GM23338 (cell line): Measurements from ENCODE around the gene MPPE1. TPM values are rescaled to one million over a fixed set of nuclear protein-coding genes. Genes with fewer than 3 reads are reported as not detected.
"Not testable (repeated sequence)": the region's sequence is repeated elsewhere in the genome, so short reads cannot be mapped to it uniquely, and the experiment has no call there.

ENCODE experiments used
- ATAC-seq: fragments of 200-7000 bp; cut with Tn5 transposase; 3 replicates; pipeline ENCODE4 v1.9.1; 2020
- DNase-seq: peaks from one replicate; pipeline ENCODE4 v3.0.0-alpha.2; 2015; ENCODE audit warnings: low spot score
- H2AFZ ChIP-seq: fragments of 200-600 bp; sonication (generic); 2 replicates; pipeline ENCODE4 v1.8.0; 2016; ENCODE audit warnings: antibody characterized with exemption, mild to moderate bottlenecking, moderate library complexity
- H3F3A ChIP-seq: fragments of 200-600 bp; sonication (generic); replicated peaks from 2 replicates; pipeline ENCODE4 v1.8.0; 2017; ENCODE audit warnings: antibody characterized with exemption, mixed run types, low read depth
- H3K27ac ChIP-seq: fragments of 200-600 bp; sonication (generic); 2 replicates; pipeline ENCODE4 v1.6.1; 2016; ENCODE audit warnings: low read depth
- H3K27me3 ChIP-seq: fragments of 200-600 bp; sonication (generic); 2 replicates; pipeline ENCODE4 v1.8.0; 2016; ENCODE audit warnings: mild to moderate bottlenecking, mixed run types, moderate library complexity; ENCODE audit not compliant: insufficient read depth
- H3K36me3 ChIP-seq: fragments of 200-600 bp; sonication (generic); 2 replicates; pipeline ENCODE4 v1.8.0; 2016; ENCODE audit warnings: mild to moderate bottlenecking; ENCODE audit not compliant: insufficient read depth
- H3K4me1 ChIP-seq: fragments of 200-600 bp; sonication (generic); 2 replicates; pipeline ENCODE4 v1.8.0; 2016; ENCODE audit warnings: mild to moderate bottlenecking, moderate library complexity; ENCODE audit not compliant: insufficient read depth
- H3K4me2 ChIP-seq: fragments of 200-600 bp; sonication (generic); 2 replicates; pipeline ENCODE4 v1.7.1; 2017; ENCODE audit warnings: mixed run types
- H3K4me3 ChIP-seq: fragments of 200-600 bp; sonication (generic); 2 replicates; pipeline ENCODE4 v1.6.1; 2016; ENCODE audit warnings: mixed run types
- H3K79me2 ChIP-seq: fragments of 200-600 bp; sonication (generic); replicated peaks from 2 replicates; pipeline ENCODE4 v1.8.0; 2017; ENCODE audit warnings: mild to moderate bottlenecking; ENCODE audit not compliant: insufficient read depth
- H3K9me2 ChIP-seq: fragments of 200-600 bp; sonication (generic); 2 replicates; pipeline ENCODE4 v1.8.0; 2017; ENCODE audit not compliant: insufficient read depth
- H4K20me1 ChIP-seq: fragments of 200-600 bp; sonication (generic); replicated peaks from 2 replicates; pipeline ENCODE4 v1.8.0; 2017; ENCODE audit warnings: mild to moderate bottlenecking; ENCODE audit not compliant: insufficient read depth
- H3K27ac Mint-ChIP-seq: 2 replicates; pipeline ENCODE4 v1.8.0; 2020; ENCODE audit warnings: inconsistent platforms, mild to moderate bottlenecking, moderate library complexity, mixed read lengths
- H3K27me3 Mint-ChIP-seq: 3 replicates; pipeline ENCODE4 v1.8.0; 2022; ENCODE audit warnings: low read depth, mild to moderate bottlenecking, moderate library complexity, mixed read lengths, inconsistent platforms; ENCODE audit not compliant: insufficient read depth, poor library complexity
- H3K36me3 Mint-ChIP-seq: 3 replicates; pipeline ENCODE4 v1.8.0; 2021; ENCODE audit warnings: low read depth, mild to moderate bottlenecking, inconsistent platforms, moderate library complexity, mixed read lengths
- H3K4me1 Mint-ChIP-seq: 3 replicates; pipeline ENCODE4 v1.8.0; 2020; ENCODE audit warnings: mild to moderate bottlenecking, inconsistent platforms, mixed read lengths
- H3K4me3 Mint-ChIP-seq: 3 replicates; pipeline ENCODE4 v1.8.0; 2021; ENCODE audit warnings: moderate library complexity, mild to moderate bottlenecking, inconsistent platforms, mixed read lengths
- H3K9me3 Mint-ChIP-seq: 3 replicates; pipeline ENCODE4 v1.8.0; 2020; ENCODE audit warnings: moderate library complexity, mild to moderate bottlenecking, inconsistent platforms, mixed read lengths
- CREB1 ChIP-seq: fragments of 250-450 bp; sonication (Bioruptor Pico); IDR thresholded peaks from 2 replicates; pipeline ENCODE4 v1.5.0; 2020; ENCODE audit warnings: low read depth, mild to moderate bottlenecking, moderate library complexity
- EZH2phosphoT487 ChIP-seq: fragments of 200-600 bp; sonication (generic); IDR thresholded peaks from one replicate; pipeline ENCODE4 v1.8.1; 2018; ENCODE audit warnings: antibody characterized with exemption; ENCODE audit not compliant: unreplicated experiment
- JUNB ChIP-seq: IDR thresholded peaks from one replicate; pipeline ENCODE4 v1.6.1; 2016; ENCODE audit warnings: antibody characterized with exemption; ENCODE audit not compliant: unreplicated experiment
- NANOG ChIP-seq: IDR thresholded peaks from 2 replicates; pipeline ENCODE4 v1.6.1; 2016; ENCODE audit warnings: antibody characterized with exemption, borderline replicate concordance
- POLR2AphosphoS5 ChIP-seq: IDR thresholded peaks from 2 replicates; pipeline ENCODE4 v1.6.1; 2016; ENCODE audit warnings: antibody characterized with exemption, low read depth
- STAT1 ChIP-seq: IDR thresholded peaks from one replicate; pipeline ENCODE4 v1.6.1; 2016; ENCODE audit warnings: antibody characterized with exemption; ENCODE audit not compliant: unreplicated experiment
- ZNF331 ChIP-seq: fragments of 250-450 bp; sonication (Bioruptor Pico); IDR thresholded peaks from 2 replicates; pipeline ENCODE4 v1.5.0; 2020; ENCODE audit warnings: low read depth, mild to moderate bottlenecking, moderate library complexity
- polyA plus RNA-seq: library from polyadenylated mRNA; unstranded; fragments of >200 nt; fragmentation: Nextera tagmentation; extraction: Ambion mirVana; gene quantifications from 2 replicates; pipeline ENCODE4 v1.2.1, GENCODE V29; 2016
- total RNA-seq: library from RNA; depleted of rRNA; stranded (reverse); fragments of >200 nt; shearing (Covaris generic); gene quantifications from 2 replicates; pipeline ENCODE4 v1.2.3, GENCODE V29; 2014
- TF ChIP-seq, protein P1 (sequence below): fragments of 250-450 bp; sonication (Bioruptor Pico); IDR thresholded peaks from 2 replicates; pipeline ENCODE4 v1.5.0; 2020; ENCODE audit warnings: mild to moderate bottlenecking, moderate library complexity
- TF ChIP-seq, protein P2 (sequence below), 2 experiments: fragments of 200-600 bp in 1 of 2; sonication (generic) in 1 of 2; conservative IDR thresholded peaks; 2 replicates each; pipeline versions ENCODE4 v1.5.1 to v1.6.1; 2016 to 2017; ENCODE audit warnings: antibody characterized with exemption in 2 of 2, low read depth in 2 of 2, mild to moderate bottlenecking in 2 of 2, moderate library complexity in 1 of 2
- TF ChIP-seq, protein P3 (sequence below): IDR thresholded peaks from one replicate; pipeline ENCODE4 v1.6.1; 2018; ENCODE audit warnings: antibody characterized with exemption; ENCODE audit not compliant: unreplicated experiment

The MPPE1 gene
- total and polyA plus RNA-seq, 2 experiments from 2014 or later: 18.8 to 24.6 TPM

DNA sequence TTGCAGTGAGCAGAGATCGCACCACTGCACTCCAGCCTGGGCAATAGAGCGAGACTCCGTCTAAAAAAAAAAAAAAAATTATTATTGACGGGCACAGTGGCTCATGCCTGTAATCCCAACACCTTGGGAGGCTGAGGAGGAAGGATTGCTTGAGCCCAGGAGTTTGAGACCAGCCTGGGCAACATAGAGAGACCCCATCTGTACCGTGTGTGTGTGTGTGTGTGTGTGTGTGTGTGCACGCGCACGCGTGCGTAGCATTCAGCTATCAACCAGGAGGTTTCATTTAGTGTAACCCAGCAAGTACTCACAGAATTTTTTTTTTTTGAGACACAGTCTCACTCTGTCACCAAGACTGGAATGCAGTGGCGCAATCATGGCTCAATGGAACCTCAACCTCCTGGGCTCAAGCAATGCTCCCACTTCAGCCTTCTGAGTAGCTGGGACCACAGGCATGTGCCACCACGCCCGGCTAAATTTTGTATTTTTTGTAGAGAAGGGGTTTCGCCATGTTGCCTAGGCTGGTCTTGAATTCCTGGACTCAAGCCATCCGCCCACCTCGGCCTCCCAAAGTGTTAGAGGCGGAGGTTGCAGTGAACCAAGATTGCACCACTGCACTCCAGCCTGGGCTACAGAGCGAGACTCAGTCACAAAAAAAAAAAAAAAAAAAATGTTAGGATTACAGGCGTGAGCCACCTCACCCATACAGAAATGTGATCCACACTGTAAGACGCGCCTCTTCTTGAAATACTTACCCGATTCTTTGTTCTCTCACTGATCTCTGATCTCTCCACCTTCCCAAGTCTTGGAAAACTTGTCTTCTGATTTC, 37.9 kb upstream of the MPPE1 start:
- peaks cover 22% of the 10 kb centered on the region for H3K4me1 ChIP-seq
- not testable (repeated sequence) for H3K79me2 ChIP-seq, H3K27me3 Mint-ChIP-seq, DNase-seq, H4K20me1 ChIP-seq, H3K36me3 Mint-ChIP-seq, H3K9me2 ChIP-seq, H3K36me3 ChIP-seq, H3K9me3 Mint-ChIP-seq, H3F3A ChIP-seq, ATAC-seq, H3K27ac Mint-ChIP-seq, H3K27me3 ChIP-seq, H3K27ac ChIP-seq
- peak overlapping the region; percentile 94 for H3K4me2 ChIP-seq
- H2AFZ ChIP-seq: peak overlapping the region; percentile 70; the same call in 1 of the 2 replicates
- H3K4me3 ChIP-seq: peak overlapping the region; percentile 83; the same call in 1 of the 2 replicates
- Mint-ChIP-seq H3K4me1 (peaks cover 22% of the 10 kb centered on the region), H3K4me3 (peak overlapping the region; percentile 22; the same call in 1 of the 3 replicates)

DNA sequence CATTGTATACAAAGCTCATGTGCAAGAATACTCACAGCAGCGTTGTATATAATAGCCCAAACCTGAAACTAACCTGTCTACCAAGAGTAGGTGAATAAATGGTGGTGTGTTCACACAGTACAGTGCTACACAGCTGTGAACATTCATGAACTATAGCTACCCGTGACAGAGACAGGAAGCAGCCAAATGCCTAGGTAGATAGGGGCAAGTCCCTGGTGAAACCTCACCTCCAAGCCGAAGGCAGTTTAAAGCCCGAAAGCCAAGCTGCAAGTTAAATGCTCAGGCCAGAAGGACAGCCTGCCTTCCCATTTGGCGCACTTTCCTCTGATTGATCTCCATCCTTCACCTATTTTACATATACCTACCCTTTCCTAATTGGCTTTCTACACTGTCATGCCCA, 36.7 kb upstream of the MPPE1 start:
- Histone ChIP-seq H3K36me3 (no peaks in the 10 kb centered on the region), H3K4me3 (no peak overlapping the region), H3K79me2 (no peaks in the 10 kb centered on the region), H3K27ac (no peak overlapping the region), H3K27me3 (no peaks in the 10 kb centered on the region), H3K4me1 (peaks cover 15% of the 10 kb centered on the region), H2AFZ (no peak overlapping the region), H3K4me2 (no peak overlapping the region), H3F3A (no peaks in the 10 kb centered on the region), H3K9me2 (no peaks in the 10 kb centered on the region), H4K20me1 (no peaks in the 10 kb centered on the region)
- Mint-ChIP-seq H3K4me1 (peaks cover 17% of the 10 kb centered on the region), H3K27me3 (peaks cover 9% of the 10 kb centered on the region), H3K27ac (no peak overlapping the region), H3K36me3 (peaks cover 4% of the 10 kb centered on the region; the same call in 1 of the 3 replicates), H3K9me3 (peaks cover 3% of the 10 kb centered on the region; the same call in 2 of the 3 replicates), H3K4me3 (no peak overlapping the region)
- ATAC-seq: no peak
- no peak for DNase-seq
- TF ChIP-seq CREB1 (CRISPR knock-in tag): no peak
- TF ChIP-seq, protein P1, sequence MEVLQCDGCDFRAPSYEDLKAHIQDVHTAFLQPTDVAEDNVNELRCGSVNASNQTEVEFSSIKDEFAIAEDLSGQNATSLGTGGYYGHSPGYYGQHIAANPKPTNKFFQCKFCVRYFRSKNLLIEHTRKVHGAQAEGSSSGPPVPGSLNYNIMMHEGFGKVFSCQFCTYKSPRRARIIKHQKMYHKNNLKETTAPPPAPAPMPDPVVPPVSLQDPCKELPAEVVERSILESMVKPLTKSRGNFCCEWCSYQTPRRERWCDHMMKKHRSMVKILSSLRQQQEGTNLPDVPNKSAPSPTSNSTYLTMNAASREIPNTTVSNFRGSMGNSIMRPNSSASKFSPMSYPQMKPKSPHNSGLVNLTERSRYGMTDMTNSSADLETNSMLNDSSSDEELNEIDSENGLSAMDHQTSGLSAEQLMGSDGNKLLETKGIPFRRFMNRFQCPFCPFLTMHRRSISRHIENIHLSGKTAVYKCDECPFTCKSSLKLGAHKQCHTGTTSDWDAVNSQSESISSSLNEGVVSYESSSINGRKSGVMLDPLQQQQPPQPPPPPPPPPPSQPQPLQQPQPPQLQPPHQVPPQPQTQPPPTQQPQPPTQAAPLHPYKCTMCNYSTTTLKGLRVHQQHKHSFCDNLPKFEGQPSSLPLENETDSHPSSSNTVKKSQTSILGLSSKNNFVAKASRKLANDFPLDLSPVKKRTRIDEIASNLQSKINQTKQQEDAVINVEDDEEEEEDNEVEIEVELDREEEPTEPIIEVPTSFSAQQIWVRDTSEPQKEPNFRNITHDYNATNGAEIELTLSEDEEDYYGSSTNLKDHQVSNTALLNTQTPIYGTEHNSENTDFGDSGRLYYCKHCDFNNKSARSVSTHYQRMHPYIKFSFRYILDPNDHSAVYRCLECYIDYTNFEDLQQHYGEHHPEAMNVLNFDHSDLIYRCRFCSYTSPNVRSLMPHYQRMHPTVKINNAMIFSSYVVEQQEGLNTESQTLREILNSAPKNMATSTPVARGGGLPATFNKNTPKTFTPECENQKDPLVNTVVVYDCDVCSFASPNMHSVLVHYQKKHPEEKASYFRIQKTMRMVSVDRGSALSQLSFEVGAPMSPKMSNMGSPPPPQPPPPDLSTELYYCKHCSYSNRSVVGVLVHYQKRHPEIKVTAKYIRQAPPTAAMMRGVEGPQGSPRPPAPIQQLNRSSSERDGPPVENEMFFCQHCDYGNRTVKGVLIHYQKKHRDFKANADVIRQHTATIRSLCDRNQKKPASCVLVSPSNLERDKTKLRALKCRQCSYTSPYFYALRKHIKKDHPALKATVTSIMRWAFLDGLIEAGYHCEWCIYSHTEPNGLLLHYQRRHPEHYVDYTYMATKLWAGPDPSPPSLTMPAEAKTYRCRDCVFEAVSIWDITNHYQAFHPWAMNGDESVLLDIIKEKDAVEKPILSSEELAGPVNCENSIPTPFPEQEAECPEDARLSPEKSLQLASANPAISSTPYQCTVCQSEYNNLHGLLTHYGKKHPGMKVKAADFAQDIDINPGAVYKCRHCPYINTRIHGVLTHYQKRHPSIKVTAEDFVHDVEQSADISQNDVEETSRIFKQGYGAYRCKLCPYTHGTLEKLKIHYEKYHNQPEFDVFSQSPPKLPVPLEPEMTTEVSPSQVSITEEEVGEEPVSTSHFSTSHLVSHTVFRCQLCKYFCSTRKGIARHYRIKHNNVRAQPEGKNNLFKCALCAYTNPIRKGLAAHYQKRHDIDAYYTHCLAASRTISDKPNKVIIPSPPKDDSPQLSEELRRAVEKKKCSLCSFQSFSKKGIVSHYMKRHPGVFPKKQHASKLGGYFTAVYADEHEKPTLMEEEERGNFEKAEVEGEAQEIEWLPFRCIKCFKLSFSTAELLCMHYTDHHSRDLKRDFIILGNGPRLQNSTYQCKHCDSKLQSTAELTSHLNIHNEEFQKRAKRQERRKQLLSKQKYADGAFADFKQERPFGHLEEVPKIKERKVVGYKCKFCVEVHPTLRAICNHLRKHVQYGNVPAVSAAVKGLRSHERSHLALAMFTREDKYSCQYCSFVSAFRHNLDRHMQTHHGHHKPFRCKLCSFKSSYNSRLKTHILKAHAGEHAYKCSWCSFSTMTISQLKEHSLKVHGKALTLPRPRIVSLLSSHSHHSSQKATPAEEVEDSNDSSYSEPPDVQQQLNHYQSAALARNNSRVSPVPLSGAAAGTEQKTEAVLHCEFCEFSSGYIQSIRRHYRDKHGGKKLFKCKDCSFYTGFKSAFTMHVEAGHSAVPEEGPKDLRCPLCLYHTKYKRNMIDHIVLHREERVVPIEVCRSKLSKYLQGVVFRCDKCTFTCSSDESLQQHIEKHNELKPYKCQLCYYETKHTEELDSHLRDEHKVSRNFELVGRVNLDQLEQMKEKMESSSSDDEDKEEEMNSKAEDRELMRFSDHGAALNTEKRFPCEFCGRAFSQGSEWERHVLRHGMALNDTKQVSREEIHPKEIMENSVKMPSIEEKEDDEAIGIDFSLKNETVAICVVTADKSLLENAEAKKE (CRISPR knock-in tag): no peak
- no peak for TF ChIP-seq EZH2phosphoT487
- TF ChIP-seq STAT1: no peak
- TF ChIP-seq ZNF331 (CRISPR knock-in tag): no peak
- TF ChIP-seq, protein P2, sequence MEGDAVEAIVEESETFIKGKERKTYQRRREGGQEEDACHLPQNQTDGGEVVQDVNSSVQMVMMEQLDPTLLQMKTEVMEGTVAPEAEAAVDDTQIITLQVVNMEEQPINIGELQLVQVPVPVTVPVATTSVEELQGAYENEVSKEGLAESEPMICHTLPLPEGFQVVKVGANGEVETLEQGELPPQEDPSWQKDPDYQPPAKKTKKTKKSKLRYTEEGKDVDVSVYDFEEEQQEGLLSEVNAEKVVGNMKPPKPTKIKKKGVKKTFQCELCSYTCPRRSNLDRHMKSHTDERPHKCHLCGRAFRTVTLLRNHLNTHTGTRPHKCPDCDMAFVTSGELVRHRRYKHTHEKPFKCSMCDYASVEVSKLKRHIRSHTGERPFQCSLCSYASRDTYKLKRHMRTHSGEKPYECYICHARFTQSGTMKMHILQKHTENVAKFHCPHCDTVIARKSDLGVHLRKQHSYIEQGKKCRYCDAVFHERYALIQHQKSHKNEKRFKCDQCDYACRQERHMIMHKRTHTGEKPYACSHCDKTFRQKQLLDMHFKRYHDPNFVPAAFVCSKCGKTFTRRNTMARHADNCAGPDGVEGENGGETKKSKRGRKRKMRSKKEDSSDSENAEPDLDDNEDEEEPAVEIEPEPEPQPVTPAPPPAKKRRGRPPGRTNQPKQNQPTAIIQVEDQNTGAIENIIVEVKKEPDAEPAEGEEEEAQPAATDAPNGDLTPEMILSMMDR (conservative IDR thresholded peaks at IDR 0.05; ENCODE audit: low read depth in 2 of 2): no peak
- TF ChIP-seq, protein P3, sequence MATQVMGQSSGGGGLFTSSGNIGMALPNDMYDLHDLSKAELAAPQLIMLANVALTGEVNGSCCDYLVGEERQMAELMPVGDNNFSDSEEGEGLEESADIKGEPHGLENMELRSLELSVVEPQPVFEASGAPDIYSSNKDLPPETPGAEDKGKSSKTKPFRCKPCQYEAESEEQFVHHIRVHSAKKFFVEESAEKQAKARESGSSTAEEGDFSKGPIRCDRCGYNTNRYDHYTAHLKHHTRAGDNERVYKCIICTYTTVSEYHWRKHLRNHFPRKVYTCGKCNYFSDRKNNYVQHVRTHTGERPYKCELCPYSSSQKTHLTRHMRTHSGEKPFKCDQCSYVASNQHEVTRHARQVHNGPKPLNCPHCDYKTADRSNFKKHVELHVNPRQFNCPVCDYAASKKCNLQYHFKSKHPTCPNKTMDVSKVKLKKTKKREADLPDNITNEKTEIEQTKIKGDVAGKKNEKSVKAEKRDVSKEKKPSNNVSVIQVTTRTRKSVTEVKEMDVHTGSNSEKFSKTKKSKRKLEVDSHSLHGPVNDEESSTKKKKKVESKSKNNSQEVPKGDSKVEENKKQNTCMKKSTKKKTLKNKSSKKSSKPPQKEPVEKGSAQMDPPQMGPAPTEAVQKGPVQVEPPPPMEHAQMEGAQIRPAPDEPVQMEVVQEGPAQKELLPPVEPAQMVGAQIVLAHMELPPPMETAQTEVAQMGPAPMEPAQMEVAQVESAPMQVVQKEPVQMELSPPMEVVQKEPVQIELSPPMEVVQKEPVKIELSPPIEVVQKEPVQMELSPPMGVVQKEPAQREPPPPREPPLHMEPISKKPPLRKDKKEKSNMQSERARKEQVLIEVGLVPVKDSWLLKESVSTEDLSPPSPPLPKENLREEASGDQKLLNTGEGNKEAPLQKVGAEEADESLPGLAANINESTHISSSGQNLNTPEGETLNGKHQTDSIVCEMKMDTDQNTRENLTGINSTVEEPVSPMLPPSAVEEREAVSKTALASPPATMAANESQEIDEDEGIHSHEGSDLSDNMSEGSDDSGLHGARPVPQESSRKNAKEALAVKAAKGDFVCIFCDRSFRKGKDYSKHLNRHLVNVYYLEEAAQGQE: no peak
- no peak for TF ChIP-seq NANOG
- TF ChIP-seq JUNB: no peak
- TF ChIP-seq POLR2AphosphoS5: no peak
